Measurements from ENCODE around the gene PXYLP1.

PXYLP1 gene

DNA sequence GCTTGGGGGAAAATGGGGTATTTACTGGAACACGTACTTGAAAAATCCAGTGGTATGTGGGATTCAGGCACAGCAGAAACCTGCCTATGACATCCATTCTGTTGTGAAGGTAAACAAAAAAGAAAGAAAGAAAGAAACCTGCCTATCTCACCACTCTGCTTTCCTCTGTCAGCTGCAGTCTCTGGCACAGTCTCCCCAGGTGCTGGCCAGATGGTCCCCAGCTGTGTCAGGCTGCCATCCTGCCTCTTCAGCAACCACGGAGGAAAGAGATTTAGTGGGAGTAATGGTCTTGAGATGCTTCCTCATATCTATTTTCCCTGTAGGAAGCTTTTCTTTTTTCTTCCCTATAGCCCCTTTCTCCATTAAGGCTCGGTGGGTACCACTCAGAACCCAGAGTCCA is 2.5 kb upstream of the PXYLP1 start:
- no peak for DNase-seq

DNA sequence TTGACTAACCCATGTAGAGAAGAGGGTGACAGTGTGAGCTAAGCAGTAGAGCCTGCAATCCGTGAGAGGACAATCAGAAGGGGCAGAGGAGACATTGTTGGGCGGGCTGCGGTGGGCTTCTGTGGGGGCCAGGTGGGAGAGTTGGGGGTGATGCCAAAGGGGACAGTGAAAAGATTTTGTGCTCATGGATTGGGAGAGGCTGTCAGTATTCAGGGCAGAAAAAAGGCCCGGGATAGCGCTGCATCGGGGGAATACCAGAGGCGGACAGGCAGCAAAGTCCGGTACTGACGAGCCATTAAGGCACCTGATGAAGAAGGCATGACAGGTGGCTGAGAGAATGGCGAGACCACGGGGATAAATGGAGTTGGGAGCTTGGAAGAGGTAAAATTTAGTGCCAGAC is 1.3 kb upstream of the PXYLP1 start:
- DNase-seq: no peak

DNA sequence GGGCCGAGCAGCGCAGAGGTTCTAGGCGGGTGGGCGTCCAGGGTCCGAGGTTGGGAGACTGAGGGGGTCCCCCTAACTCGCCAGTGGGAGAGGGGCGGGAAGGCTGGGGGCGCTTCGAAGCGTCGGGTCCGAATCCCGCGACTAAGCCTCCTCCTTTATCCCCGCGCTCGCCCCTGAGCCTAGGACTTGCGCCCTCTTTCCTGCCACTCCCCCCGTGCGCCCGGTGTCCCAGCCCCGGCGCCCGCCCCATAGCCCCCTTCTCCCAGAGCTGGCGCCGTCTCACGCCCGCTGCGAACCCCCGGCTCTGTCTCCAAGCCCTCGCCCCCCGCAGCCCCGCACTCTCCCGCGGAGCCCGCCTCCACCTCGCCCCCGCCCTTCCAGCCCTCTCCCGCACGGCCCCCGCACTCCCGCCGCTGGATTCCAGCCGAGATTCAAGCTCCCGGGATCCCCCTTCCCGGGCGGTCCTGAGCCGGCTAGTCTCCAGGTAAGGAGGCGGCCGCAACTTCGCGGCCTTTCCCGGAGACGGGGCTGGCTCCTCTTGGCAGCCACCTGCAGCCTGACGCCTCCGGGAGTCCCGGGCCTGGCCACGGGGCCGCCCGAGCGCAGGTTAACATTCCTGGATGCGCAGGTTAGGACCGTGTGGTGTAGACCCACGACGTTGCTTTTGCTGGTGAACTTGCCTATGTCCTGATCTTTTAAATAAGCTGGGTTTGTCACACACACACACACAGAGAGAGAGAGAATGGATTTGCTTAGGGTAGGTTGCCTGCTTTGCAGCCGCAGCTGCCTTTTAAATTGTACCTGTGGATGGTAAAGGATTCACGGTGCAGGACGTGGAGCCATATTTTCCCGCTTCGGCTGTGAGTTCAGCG is 563 bp downstream of the PXYLP1 start:
- DNase-seq: peak in 1 of 2 donors; percentile 18

DNA sequence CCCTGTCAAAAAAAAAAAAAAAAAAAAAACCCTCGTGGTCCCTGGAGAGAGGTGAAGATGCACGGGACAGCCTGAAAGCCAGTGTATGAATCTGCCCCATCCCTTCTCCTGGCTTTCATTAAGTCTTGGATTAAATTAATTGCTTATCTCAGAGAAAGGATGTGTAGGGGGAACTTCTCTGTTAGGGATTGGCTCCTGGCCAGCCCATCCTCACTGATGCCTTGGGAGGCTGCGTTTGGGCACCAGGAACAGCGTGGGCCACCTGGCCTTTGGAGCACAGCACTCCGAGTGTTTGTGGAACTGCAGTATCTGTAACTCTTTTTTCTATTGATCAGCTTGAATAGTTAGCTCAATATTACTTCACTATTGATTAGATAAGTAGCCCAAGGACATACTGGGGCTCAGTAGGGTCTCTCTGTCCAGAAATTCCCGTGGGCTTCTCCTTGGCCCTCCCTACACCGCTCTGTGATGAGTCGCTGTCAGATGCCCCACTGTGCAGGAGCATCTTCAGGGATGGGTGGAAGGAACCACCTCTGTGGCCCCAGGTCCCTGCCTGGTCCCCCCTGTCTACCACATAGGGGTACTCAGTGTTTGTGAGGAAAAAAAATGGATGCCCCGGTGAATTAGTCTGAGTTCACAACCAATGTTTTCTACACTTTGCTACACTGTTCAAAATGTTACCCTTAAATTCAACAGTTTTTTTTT is 2.0 kb downstream of the PXYLP1 start:
- DNase-seq: no peak

DNA sequence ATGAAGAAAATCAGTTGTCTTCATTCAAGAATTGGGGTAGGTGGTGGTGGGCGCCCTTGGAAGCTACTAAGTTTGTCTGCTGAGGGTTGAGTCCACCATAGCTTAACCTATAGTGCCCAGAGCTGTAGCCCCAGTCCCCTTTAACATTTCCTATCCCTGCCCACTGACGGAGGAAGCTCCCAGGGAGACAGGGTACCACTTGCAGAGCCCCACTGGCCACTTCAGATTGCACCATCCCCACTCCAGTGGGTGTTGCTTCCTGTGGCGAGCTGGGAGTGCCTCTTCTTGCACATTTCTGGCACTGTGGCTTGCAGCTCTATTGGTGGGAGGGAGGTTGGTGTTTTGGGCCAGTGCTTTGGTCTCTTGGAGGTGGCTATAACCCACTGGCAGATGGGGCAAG is 2.7 kb downstream of the PXYLP1 start:
- DNase-seq: no peak

DNA sequence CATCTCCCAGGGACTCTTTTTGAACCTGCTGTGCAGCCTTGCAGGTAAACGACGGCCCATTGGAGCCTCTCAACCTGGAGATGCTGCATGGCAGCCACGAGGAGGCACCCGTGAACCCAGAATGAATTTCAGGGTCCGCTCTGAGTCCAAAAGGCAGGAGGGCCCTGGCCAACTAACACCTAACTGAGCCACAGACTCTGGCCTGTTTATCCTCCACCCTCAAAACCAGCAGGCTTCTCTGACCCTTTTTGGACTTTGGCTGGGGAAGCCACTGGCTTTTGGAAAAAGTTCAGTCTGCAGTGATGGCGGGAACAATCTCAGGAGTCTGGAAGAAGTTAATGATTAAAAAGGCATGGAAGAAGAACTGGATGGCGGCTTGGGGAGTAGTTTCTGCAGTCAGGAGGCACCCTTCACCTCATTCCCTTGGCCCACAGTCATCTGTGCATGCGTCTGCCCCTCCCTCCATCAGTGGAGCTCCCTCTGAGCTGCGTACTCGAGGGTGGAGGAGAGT is 4.1 kb downstream of the PXYLP1 start:
- no peak for DNase-seq

DNA sequence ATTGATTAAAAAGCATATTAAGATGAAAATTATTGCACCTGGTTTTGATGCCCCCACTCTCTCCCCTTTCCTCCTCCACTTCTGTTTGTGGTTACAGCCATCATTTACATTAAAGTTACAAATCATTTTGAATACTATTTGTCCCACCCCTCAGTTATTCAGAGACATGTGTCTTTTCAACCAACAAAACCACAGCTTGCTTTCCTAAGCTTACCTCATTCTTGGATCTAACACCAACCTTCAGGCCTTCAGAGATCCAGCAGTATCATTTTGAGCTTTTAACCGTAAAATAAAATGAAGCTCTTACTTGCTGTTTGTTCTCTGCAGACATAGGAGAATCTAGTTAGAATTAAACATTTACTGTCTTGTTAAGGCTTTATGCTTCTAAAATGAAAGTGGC is 4.7 kb downstream of the PXYLP1 start:
- no peak for DNase-seq

DNA sequence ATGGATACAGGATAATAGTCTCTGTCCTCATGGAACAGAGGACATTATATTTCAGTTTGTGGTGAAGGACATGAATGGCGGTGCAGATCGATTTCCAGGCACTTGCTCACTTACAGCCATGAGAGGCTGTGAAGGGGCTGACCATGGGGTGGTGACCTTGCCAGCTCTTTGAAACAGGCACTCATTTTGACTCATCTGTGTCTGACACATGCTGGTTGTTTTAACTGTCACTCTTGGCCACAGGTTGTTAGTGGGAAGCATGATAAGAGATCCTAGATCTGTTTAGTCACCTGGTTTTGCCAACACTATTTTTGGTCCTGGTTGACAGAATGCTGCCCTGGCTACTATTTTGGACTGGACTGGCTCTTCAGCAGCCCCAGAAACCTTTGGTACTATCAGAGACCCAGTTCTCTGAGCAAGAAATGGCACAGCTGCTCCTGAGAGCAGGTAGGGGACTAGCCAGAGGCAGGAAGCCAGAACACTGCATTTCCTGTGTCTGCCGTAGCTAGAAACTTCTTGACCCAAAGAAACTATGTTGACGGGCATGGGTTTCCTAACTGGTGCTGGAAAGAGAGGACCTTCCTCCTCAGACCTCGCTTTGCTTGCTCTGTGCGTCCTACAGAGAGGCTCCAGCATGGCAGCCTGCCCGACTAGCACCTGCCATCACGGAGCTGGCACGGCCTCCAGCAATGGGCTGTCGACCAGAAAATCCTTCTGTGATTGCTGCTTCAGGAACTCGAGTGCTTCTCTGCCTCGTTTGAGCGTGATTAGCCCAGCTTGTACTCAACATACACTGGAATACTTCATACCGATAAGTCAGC is 6.3 kb downstream of the PXYLP1 start:
- DNase-seq: no peak

DNA sequence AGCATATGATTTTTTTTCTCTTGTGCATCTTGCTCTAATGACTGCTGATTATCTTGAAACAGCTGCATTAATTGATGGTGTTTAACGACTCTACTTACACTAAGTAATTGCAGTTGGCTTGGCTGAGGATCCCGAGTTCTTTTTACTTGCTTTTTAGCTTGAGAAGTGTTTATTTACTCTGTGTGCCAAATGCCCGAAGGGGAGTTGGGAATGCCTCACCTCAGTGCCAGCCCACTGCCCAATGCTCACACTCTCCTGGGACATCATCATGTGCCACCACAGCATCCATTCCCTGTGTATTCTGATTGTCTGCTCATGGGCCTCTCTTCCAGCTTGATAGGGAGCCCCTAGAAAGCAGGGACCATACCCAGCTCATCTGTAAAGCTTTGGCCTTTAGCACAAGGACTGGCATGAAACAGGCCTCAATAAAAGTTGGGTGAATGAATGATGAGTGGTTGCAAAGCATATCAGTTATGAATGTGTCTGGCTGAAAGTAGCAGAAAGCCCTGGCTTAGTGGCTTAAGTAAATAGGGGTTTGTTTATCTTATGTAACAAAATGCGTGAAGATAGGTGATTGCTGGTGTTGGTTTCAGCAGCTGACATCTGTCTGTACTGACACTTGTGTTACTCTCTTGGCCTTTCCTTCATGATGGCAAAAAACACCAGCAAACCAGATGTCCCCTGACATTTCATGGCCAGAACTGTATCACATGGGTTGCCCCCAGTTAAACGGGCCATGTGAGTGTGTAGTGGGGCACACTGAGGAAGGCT is 8.1 kb downstream of the PXYLP1 start:
- no peak for DNase-seq

DNA sequence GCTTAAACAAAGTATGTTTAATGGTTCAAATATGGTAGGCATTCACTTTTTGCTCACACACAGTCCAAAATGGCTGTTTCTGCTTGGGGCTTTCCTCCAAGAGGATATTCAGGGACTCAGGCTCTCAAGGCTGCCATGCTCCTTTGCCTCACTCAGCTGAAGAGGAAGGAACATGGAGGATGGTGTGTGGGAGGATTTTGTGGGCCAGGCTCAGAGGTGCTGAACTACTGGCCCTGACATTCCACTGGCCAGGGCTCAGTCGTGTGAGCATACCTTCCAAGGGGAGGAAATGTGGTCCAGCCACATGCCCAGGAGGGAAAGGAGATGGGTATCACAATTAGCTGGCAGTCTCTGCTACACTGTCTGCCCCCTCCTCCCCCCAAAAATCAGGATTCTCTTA is 8.7 kb downstream of the PXYLP1 start:
- no peak for DNase-seq

DNA sequence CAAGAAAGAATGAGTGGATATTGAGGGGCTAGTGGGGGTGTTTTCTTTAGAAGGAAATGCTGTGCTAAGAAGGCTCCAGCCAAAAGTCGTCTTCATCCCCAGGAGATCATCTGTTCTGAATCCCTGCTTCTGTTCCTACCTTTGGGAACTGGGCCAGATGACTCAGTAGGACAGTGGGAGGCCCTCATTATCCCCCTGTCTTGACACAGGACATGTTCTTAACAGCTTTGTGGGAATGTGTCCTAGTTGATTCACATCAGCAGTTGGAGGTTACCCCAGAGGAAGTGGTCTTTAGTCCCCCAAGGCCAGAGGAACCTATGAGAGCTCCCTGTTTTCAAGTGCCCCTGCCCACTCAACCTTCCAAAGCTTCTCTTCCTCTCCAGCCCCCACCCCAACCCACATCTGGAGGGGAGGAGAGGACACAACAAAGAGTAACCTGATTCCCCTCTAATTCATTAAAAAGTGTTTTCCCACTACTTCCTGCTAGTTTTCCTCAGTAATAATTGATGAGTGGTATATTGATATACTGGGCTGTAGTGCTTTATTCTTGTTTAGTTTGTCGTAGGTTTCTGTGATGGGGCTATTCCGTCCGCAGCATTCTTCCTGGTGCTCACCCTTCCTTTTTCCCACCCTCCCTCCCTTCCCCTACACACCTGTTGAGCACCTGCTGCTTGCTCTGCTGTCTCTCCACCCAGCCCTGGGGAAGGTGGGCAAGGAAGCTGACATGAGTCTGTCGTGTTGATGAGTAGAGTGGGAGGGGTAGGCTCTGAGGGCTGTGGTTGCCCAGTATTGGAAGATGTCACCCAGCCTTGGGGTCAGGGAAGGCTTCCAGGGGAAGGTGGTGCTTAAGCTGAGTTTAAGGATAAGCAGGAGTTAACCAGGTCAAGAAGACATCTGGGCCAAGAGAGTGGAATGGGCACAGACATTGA is 9.3 kb downstream of the PXYLP1 start:
- DNase-seq: no peak

DNA sequence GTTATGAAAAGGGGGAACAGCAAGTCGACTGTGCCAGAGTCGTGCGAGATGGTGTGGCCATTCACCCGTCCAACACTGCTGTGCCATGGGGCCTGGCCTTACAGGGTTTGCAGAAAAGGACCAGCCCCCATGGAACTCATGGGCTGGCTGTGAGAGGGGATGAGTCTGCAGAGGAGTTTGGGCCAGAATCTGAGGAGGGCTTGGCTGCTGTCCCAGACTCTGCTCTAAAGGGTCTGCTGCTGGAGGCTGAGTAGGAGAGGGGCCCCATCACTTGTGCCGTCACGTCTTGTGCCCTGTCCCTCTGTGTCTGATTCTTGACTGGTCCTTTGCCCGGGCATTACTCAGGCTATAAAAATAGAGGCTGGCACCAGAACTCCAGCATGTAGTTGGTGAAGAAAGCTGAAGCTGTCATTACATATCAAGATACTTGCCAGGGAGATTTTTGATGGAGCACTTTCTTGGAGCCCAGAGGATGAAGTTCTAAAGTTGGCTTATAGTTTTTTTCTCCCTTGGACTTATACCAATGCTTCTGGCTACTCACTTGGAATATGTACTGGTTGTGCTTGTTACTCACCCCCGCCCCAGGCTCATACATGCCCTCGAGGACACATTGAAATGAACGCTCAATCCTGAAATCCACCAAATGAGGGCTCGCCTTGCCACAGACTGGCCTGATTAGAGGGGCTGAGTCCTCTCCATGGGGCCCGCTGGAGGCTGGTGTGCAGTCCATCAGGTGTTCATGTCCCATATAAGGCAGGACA is 10.2 kb downstream of the PXYLP1 start:
- DNase-seq: no peak

DNA sequence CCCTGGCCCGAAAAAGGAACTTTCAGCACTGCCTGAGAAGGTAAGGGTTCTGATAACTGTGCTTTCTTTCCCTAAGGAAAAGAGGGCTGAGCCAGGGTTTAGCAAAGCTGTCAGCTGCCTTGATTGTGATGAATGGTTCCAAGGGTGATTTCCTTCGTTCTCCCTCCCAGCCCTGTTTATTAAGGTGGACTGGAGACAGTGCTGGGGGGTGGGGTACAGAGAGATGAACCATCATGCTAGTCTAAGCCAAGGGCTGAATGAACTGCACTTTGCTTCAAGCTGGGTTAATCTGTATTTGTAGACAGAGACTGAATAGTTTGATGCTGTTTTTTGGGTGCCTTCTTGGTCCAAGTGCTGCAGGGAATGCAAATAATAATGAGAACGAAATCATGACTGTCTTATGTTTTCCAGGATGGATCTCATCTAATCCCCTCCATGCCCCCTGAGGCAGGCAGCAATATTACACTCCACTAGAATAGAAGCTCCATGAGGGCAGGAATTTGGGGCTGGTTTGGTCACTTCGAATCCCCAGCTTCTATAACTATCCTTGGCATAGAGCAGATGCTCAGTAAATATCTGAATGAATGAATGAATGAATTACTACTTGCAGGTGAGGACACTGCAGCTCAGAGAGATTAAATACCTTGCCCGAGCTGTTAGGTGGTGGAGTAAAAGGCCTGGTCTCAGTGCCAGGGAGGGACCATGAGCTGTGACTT is 10.9 kb downstream of the PXYLP1 start:
- DNase-seq: no peak

DNA sequence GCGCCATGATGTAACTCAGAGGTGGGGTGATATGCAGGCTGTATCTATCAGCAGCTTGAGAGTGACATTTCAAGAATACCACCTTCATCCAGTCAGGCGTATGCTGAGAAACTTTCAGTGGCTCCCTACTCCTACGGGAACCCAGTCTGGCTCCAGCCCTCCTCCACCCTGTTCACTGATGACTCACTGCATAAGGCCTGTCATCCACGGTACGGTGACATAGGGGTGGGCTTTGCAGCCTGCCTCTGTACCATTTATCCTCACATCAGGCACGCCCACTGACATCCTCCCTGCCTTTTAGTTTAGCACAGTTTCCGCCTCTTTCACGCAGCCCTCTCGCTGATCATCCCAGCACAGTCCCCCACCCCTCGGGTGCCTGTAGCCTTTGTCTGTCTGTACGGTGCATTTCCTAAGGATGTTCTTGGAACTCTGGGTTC is 11.7 kb downstream of the PXYLP1 start:
- peak; percentile 41 to 55 for DNase-seq

DNA sequence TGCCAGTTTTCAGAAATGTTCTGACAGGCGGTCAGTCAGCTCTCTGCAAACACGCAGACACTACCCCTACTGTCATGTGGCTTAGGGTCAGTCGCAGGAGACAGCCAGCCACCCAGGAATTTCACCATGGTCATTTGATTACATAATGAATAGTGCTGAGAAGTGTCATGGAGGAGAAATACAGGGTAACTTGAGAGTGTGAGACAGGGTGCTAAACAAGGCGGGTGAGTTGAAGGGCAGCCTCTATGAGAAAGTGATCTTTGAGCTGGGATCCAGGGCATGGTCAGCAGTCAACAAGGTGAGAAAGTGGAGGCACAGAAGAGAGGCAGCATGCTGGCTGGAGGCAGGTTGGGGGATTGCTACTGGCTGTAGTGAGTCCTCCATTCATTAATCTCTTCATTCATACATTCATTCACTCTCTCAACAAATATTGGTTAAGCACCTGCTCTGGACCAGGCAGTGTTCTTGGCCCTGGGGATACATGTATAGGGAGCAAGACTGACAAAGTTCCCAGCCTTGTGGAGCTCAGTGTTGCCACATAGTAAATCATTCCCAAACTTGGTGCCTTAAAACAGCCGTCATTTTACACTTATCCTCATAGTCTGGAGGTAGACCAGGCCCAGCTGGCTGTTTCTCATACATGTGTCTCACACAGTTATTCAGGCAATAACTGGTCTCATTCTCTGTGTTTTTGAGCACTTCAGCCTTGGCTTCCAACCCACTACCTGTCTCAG is 14.8 kb downstream of the PXYLP1 start:
- DNase-seq: no peak

DNA sequence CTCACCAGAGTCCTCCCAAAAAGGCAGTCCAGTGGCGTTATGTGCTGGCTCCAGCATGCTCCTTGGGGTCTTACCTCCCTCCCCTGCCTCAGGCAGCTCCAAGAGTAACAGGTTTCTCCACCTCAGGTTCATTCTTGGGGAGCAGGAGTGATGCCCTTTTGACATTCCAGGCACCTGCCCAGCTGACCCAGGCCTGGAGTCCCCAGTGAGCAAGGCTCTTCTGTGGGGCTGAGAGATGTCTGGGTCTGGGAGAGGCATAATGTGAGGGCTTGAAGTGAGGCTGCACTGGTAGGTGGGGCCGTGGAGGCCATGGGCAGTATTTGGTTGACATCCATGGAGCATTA is 15.3 kb downstream of the PXYLP1 start:
- no peak for DNase-seq

DNA sequence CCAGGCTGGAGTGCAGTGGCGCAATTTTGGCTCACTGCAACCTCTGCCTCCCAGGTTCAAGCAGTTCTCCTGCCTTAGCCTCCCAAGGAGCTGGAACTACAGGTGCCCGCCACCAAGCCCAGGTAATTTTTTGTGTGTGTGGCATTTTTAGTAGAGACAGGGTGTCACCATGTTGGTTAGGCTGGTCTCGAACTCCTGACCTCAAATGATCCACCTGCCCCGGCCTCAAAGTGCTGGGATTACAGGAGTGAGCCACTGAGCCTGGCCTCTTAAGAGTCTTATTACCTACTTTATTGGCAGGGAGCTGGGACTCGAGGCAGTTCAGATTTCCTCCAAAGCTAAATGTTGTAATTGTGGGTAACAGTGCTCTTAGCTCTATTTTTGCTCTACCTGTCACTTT is 16.4 kb downstream of the PXYLP1 start:
- no peak for DNase-seq

DNA sequence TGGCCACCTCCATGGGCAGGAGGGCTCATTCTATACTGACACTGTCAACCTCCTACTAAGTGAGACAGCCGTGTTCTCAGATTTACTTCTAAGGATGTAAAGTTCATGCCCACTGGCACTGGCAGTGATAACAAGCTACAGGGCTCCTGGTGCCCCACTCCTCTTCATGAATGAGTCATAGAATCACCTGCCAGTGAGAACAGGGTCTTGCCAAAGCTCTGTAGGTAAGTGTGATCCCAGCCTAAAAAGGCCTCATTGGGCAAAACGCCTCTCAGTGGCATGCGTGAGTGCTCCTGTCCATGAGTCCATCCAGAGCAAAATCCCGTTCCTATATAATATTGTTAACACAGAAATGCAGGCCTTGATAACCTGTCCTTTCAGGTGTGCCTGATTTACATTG is 17.4 kb downstream of the PXYLP1 start:
- no peak for DNase-seq

DNA sequence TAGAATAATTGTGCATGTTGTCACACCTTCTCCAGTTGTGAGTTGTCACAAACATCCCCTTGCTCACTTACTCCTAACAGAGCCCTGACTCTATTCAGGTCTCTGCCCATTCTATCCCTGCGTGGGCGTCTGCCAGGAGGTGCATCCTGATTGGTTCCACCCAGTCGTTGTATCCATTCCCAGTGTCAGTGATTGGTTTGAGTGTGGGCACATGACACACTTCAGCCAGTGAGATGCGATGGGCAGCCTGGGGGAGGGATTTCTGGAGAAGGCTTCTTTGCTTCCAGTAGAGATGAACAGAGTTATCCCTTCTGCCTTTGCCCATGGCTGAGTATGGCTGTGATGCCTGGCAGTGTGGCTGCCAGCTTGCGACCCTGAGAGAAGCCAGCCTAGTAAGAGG is 18.7 kb downstream of the PXYLP1 start:
- no peak for DNase-seq

Measured in CD4-positive, alpha-beta T cell treated with Interleukin-1 beta for 1 hour (primary cell).